Kidney epithelial cell (primary cell): Measurements from ENCODE around the gene ENTPD5. TPM values are rescaled to one million over a fixed set of nuclear protein-coding genes. Genes with fewer than 3 reads are reported as not detected.
A peak's percentile ranks its signal among the peaks of the same experiment; 100 is the strongest.

Experiments used
- DNase-seq: peaks from one replicate; pipeline ENCODE4 v3.0.0-alpha.2; 2010; ENCODE audit warnings: low read depth
- H3K27me3 ChIP-seq: 2 replicates; pipeline ENCODE4 v1.6.0; 2011; ENCODE audit warnings: low read length; ENCODE audit not compliant: control insufficient read depth, insufficient read depth
- H3K36me3 ChIP-seq: 2 replicates; pipeline ENCODE4 v1.5.1; 2011; ENCODE audit warnings: low read length; ENCODE audit not compliant: control insufficient read depth, insufficient read depth
- H3K4me3 ChIP-seq: 2 replicates; pipeline ENCODE4 v1.5.1; 2011; ENCODE audit warnings: low read depth, mild to moderate bottlenecking, control low read depth, low read length
- CTCF ChIP-seq: IDR thresholded peaks from 2 replicates; pipeline ENCODE4 v1.5.1; 2011; ENCODE audit warnings: mild to moderate bottlenecking, moderate library complexity, low read length, control low read depth, inconsistent platforms; ENCODE audit not compliant: insufficient read depth, poor library complexity, severe bottlenecking
- total RNA-seq: library from RNA; depleted of rRNA; stranded (reverse); fragments of >200 nt; gene quantifications from 2 replicates; pipeline ENCODE4 v1.2.3, GENCODE V29; 2015

The ENTPD5 gene
- total RNA-seq, 1 donor from 2014 or later, result 13.7 TPM

GRCh38 chr14:73945159-73945670, 73.9 kb downstream of the ENTPD5 start:
- Histone ChIP-seq H3K36me3 (no peaks in the 10 kb centered on the region), H3K27me3 (no peaks in the 10 kb centered on the region), H3K4me3 (no peak overlapping the region)
- TF ChIP-seq CTCF, result no peak
- DNase-seq, result no peak

- no peaks in the 10 kb centered on the region for H3K27me3 ChIP-seq
- H3K4me3 ChIP-seq, result no peak overlapping the region
- no peaks in the 10 kb centered on the region for H3K36me3 ChIP-seq
- no peak for DNase-seq
- TF ChIP-seq CTCF, result no peak
Measured at GRCh38 chr14:73944432-73945158, 74.5 kb downstream of the ENTPD5 start.

GRCh38 chr14:73943083-73943482, 76.0 kb downstream of the ENTPD5 start:
- no peak overlapping the region for H3K4me3 ChIP-seq
- H3K27me3 ChIP-seq, result no peaks in the 10 kb centered on the region
- H3K36me3 ChIP-seq, result no peaks in the 10 kb centered on the region
- peak; percentile 19 for DNase-seq
- TF ChIP-seq CTCF, result no peak

- H3K27me3 ChIP-seq, result no peaks in the 10 kb centered on the region
- no peak for DNase-seq
- no peak overlapping the region for H3K4me3 ChIP-seq
- TF ChIP-seq CTCF, result no peak
- no peaks in the 10 kb centered on the region for H3K36me3 ChIP-seq
Measured at GRCh38 chr14:73942180-73942579, 76.9 kb downstream of the ENTPD5 start.

- H3K27me3 ChIP-seq, result no peaks in the 10 kb centered on the region
- DNase-seq, result no peak
- no peak overlapping the region for H3K4me3 ChIP-seq
- H3K36me3 ChIP-seq, result no peaks in the 10 kb centered on the region
- no peak for TF ChIP-seq CTCF
Measured at GRCh38 chr14:73937012-73937411, 82.1 kb downstream of the ENTPD5 start.

- DNase-seq, result no peak
- no peaks in the 10 kb centered on the region for H3K36me3 ChIP-seq
- H3K27me3 ChIP-seq, result no peaks in the 10 kb centered on the region
- no peak overlapping the region for H3K4me3 ChIP-seq
- no peak for TF ChIP-seq CTCF
Measured at GRCh38 chr14:73936548-73936947, 82.5 kb downstream of the ENTPD5 start.
